ENCODE results near the gene MSH2.

MSH2 gene

GRCh38 chr2:47531378-47532042 lies 128.6 kb downstream of the MSH2 start:
- Histone ChIP-seq H3K4me2 (ENCODE audit: insufficient read depth, low read length) (no peak overlapping the region), H3K27ac (ENCODE audit: low read length) (no peak overlapping the region), H3K9ac (ENCODE audit: low read depth, low read length) (no peak overlapping the region), H3K36me3 (ENCODE audit: insufficient read depth, low read length) (no peaks in the 10 kb centered on the region), H3K4me1 (ENCODE audit: insufficient read depth, low read length) (no peaks in the 10 kb centered on the region), H3K79me2 (ENCODE audit: insufficient read depth, low read length) (no peaks in the 10 kb centered on the region), H3K27me3 (ENCODE audit: insufficient read depth, low read length, poor library complexity) (no peaks in the 10 kb centered on the region), H3K4me3 (ENCODE audit: low read depth in 1 of 2, low read length in 2 of 2) (no peak overlapping the region), H4K20me1 (ENCODE audit: insufficient read depth, low read length) (no peaks in the 10 kb centered on the region; the same call in 1 of the 2 replicates), H3K9me3 (ENCODE audit: insufficient read depth, low read length, severe bottlenecking) (no peaks in the 10 kb centered on the region), H2AFZ (ENCODE audit: low read depth, low read length) (no peak overlapping the region)
- TF ChIP-seq CTCF (IDR thresholded peaks at IDR 0.05; ENCODE audit: borderline replicate concordance, extremely low read depth, low read length, poor library complexity, severe bottlenecking), result no peak
- no peak for TF ChIP-seq EZH2 (IDR thresholded peaks at IDR 0.05; ENCODE audit: borderline replicate concordance, low read depth, low read length, severe bottlenecking)
- DNase-seq, result no peak
- no peak for ATAC-seq (ENCODE audit: insufficient read depth, low read depth)

All from DND-41 (cell line).